ENCODE measurements around the gene RBFOX2. TPM values are rescaled to one million over a fixed set of nuclear protein-coding genes. Genes with fewer than 3 reads are reported as not detected.
"Not testable (repeated sequence)": the region's sequence is repeated elsewhere in the genome, so short reads cannot be mapped to it uniquely, and the experiment has no call there.

Gene RBFOX2
- total RNA-seq, 1 donor from 2014 or later, result 74.4 TPM

DNA sequence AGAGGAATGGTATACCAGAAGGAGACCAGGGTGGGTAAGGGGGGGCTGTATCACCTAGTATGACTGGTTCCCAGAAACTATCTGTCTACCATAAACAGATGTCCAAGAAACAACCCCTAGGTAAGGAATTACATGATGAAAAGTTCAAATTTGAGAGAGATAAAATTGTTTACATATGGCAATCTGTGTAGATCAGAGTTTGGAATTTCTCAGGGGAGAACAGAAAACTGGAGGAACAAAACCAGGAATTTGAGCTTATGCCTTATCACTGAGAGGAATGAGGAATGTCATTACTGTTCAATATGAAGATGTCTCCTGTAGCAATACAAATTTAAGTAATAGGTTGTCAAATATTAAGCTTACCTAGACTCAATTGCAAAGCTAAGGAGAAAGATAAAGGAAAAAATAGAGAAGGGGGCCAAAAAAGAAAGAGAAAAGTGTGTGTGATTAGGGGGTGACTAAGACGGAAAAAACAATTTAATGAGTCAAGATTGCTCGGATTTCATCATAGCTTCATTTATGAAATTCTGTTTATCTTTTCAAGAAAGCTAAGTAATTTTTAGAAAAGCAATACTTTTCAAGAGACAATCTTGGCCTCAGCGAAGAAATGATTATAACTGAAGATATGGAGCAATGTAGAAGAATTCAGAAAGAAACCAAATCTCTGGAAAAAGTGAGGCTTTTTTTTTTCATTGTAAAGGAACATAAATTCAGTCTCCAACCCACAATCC lies 193.2 kb downstream of the RBFOX2 start:
- DNase-seq (no peak), ATAC-seq (ENCODE audit: poor library complexity) (no peak)
- intact Hi-C loops (cut with DNase I), result loop anchor here (10.0 kb wide), 1 partner anchor 211 kb away; no protein-coding TSS in a partner anchor

DNA sequence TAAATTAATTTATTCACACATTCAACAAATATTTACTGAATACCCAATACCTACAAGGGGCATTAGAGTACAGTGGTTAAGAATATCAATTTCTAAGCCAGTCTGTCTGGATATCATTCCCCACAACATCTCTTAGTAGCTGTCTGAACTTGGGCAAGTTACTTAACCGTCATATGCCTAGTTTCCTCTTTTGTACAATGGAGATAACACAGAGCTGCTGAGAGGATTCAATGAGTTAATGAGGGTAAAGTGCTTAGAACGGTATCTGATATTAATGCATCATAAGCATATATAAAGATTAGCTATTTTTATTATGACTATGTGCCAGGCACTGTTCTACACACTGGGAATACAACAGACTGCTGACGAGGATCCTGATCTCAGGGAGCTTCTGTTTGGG lies 194.6 kb downstream of the RBFOX2 start:
- DNase-seq, result no peak
- no peak for ATAC-seq (ENCODE audit: poor library complexity)
- intact Hi-C loops (cut with DNase I), result loop anchor here (10.0 kb wide), 1 partner anchor 209 kb away; no protein-coding TSS in a partner anchor

DNA sequence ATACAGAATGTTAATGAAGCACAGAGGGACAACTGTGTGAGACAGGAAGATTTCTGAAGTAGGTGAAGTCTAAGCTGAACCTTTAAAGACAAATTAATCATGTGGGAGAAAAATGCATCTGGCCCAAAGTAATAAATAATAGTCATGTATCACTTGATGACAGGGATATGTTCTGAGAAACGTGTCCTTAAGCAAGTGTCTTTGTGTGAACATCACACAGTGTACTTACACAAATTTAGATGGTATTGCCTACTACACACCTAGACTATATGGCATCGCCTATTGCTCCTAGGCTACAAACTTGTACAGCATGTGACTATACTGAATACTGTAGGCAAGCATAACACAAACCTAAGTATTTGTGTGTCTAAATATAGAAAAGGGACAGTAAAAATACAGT lies 198.3 kb downstream of the RBFOX2 start:
- ATAC-seq (ENCODE audit: poor library complexity), result no peak
- intact Hi-C loops (cut with DNase I), result loop anchor here (10.0 kb wide), 1 partner anchor 206 kb away; no protein-coding TSS in a partner anchor
- no peak for DNase-seq

DNA sequence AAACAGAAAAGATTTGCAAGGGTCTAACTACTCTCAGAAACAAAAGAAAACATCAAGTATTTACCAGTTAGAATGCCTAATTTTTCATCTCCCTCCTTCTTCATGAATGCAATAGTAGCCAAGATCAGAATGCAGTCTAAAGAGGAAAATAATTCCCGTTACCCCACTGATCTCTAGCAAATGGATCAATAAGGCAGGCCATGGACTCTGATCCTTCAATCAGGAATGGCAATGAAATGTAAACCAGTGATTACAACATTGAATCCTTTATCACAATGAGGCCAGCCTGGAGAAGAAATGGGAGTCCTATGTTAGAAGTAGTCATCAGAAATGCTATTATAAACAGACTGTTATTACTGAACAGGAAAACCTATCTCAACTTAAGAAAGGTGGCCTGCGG lies 204.4 kb downstream of the RBFOX2 start:
- ATAC-seq (ENCODE audit: poor library complexity), result no peak
- DNase-seq, result no peak
- intact Hi-C loops (cut with DNase I), result no loop called here

DNA sequence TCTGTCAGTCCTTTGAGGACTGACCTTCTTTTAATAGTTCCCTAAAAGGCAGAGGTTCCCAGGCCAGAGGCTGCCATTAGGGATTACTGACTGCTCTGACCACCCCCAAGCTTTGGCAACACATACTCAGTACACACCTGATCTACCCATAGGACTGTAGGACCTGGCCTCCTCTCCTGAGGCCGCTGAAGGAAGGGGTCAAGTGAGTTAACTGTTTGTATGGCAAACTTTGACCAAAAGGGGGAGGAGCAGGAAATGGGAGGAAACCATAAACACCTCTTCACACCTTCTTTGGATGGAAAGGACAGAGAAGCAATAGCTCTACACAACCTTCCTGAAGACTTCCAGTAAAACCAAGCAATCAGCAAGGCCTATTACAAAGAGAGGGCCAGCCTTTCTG lies 207.0 kb downstream of the RBFOX2 start:
- ATAC-seq (ENCODE audit: poor library complexity) (peak; percentile 23), DNase-seq (no peak)
- intact Hi-C loops (cut with DNase I), result no loop called here

DNA sequence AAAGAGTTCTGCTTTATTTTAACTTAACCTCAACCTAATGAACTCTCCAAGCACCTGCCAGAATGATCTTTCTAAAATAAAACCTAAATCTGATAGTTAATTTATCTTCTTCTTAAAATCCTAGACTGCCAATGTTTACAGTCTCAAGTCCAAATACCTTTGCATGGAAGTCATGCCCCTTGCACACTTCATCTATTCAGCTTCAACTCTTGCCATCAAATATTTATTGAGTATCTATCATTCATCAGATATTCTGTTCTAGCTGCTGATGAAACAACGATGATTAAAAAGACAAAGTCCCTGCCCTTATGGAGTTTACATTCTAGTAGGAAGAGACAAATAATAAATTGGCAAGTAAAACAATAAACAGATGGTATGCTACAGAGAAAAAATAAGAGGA lies 209.2 kb downstream of the RBFOX2 start:
- ATAC-seq (ENCODE audit: poor library complexity) (no peak), DNase-seq (no peak)
- intact Hi-C loops (cut with DNase I), result no loop called here

DNA sequence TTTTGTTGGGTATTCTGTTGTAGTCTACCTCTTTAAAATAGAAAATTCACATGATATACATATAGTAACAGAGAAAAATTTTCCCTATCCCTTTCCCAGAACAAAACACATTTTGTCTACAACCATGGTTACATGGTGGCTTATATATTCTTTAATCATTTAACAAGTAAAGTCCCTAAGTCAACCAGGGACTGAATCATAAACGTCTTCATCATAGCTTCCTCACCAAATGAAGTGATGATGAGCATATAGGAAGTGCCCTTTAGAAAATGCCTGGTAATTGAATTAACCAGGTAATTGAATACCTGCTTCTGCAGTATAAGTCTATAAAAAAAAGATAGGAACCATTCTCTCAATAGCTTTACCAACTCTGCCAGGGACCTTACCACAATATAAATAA lies 209.7 kb downstream of the RBFOX2 start:
- DNase-seq (no peak), ATAC-seq (ENCODE audit: poor library complexity) (no peak)
- intact Hi-C loops (cut with DNase I), result no loop called here

DNA sequence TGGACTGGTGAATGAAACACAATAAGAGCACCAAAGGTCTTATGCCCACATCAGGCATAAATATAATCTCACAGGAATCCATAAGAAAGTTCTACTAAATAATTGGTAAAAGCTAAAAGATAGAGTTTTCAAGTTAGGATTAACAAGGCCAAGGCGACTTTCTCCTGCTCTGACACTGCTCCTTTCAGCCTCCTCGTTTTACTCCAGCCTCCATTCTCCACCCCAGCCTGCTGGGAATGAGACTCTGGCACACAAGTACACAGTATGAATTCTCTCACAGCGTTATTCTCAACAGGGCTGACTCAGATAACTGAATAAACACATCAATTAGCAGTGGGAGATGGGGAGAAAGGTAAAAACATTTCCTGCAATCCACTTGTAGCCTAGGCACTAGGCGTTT lies 216.0 kb downstream of the RBFOX2 start:
- intact Hi-C loops (cut with DNase I), result no loop called here
- DNase-seq (no peak), ATAC-seq (ENCODE audit: poor library complexity) (no peak)

DNA sequence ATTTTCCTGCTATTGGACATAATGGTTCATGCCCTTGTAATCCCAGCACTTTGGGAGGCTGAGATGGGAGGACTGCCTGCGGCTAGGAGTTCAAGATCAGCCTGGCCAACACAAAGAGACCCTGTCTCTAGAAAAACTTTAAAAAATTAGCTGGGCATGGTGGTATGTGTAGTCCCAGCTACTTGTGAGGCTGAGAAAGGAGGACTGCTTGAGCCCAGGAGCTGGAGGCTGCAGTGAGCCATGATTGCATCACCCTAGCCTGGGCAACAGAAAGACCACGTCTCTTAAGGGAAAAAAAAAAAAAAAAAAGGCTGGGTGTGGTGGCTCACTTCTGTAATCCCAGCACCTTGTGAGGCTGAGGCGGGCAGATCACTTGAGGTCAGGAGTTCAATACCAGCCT lies 217.0 kb downstream of the RBFOX2 start:
- intact Hi-C loops (cut with DNase I), result no loop called here
- ATAC-seq (ENCODE audit: poor library complexity) (no peak), DNase-seq (no peak)

DNA sequence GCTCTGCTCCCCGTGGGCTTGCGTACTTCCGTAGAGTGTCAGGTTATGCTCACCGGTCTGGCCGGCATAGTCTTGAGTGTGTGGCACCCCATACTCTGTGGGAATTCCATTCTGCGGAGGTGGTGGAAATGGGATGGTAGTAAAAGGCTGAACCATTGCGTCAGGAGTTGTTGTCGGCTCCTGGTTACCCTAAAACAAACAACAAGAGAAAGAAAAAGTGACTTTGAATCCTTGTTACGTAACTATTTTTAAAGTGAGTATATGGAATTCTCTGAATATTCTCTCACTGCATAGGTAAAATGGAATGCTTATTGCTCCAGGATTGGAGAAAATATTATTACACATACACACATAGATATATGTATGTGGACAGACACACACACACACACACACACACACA lies 218.8 kb downstream of the RBFOX2 start:
- no peak for DNase-seq
- intact Hi-C loops (cut with DNase I), result no loop called here

DNA sequence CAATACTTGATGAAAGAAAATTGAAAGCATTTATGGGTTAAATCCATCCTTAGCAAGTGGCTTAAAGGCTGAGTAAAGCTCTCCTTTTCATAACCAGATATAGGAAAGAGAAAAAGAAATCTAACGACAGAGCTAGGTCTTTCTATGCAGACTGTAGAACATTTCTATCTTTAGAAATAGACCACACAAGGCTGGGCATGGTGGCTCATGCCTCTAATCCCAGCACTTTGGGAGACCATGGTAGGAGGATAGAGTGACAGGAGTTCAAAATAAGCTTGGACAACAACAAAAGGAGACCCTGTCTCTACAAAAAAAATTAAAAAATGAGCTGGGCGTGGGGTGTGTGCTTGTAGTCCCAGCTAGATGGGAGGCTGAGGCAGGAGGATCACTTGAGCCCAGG lies 220.2 kb downstream of the RBFOX2 start:
- ATAC-seq (ENCODE audit: poor library complexity) (no peak), DNase-seq (no peak)
- intact Hi-C loops (cut with DNase I), result no loop called here

More for the DNA sequence above, 218.8 kb downstream of the RBFOX2 start:
- no peak for ATAC-seq (ENCODE audit: poor library complexity)

DNA sequence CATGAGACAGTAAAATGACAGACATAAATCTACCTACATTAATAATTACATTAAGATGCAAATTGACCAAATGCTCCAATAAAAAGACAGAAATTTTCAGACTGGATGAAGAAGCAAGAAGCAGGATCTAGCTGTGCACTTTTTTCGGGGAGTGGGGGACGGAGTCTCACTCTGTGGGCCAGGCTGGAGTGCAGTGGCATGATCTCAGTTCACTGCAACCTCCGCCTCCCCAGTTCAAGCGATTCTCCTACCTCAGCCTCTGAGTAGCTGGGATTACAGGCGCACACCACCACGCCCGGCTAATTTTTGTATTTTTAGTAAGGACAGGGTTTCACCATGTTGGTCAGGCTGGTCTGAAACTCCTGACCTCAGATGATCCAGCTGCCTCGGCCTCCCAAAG lies 222.0 kb downstream of the RBFOX2 start:
- DNase-seq; ATAC-seq (ENCODE audit: poor library complexity); intact Hi-C loops (cut with DNase I): not testable (repeated sequence)

DNA sequence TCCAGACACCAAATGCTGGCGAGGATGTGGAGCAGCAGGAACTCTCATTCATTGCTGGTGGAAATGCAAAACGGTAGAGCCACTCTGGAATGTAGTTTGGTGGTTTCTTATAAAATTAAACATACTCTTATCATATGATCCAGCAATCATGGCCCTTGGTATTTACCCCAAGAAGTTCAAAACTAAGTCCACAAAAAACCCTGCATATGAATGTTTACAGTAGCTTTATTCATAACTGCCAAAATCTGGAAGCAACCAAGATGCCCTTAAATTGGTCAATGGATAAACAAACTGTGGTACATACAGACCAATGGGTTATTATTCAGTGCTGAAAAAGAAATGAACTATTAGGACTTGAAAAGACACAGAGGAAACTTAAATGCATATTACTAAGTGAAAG lies 223.2 kb downstream of the RBFOX2 start:
- intact Hi-C loops (cut with DNase I), result no loop called here
- no peak for DNase-seq
- ATAC-seq (ENCODE audit: poor library complexity), result no peak

DNA sequence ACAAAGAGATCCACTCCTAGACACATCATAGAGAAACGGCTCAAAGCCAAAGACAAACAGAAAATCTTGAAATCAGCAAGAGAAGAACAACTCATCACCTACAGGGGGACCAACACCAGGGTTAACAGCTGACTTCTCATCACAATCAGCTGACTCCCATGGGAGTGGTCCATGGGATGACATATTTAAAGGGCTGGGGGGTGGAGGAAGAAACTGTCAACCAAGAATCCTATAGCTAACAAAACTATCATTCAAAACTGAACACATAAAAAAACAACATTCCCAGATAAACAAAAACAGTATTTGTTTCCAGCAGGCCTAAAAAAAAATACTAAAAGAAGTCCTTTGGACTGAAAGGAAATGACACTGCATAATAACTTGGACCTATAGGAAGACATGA lies 224.2 kb downstream of the RBFOX2 start:
- intact Hi-C loops (cut with DNase I), result no loop called here
- ATAC-seq (ENCODE audit: poor library complexity) (no peak), DNase-seq (no peak)

DNA sequence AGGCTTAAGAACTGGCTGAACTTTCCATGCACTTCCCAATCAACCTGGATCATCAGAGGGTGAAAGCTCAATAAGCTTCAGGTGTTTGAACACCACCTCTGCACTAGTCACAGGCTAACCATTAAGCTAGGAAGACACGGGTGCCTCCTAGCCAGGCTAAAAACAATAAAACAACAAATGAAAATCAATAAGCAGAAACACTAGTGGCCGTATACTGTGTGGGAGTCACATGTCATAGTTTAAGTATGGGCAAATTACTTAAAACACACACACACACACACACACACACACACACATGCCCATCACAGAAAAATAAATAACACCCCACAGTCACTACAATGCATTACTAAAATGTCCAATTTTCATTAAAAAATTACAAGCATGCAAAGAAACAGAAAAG lies 225.7 kb downstream of the RBFOX2 start:
- no peak for DNase-seq
- intact Hi-C loops (cut with DNase I), result no loop called here
- ATAC-seq (ENCODE audit: poor library complexity), result no peak

DNA sequence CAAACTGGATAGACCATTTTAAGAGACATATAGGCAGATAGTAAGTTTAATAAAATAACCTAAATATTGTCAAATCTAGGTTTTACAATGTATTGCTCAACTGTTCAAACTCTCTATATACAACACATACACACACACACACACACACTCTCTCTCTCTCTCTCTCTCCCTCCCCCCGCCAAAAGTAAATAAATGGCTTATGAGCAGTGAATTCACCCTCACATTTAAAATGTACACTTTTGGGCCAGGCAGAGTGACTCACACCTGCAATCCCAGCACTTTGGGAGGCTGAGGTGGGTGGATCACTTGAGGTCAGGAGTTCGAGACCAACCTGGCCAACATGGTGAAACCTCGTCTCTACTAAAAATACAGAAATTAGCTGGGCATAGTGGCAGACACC lies 227.3 kb downstream of the RBFOX2 start:
- intact Hi-C loops (cut with DNase I); ATAC-seq (ENCODE audit: poor library complexity); DNase-seq: not testable (repeated sequence)

DNA sequence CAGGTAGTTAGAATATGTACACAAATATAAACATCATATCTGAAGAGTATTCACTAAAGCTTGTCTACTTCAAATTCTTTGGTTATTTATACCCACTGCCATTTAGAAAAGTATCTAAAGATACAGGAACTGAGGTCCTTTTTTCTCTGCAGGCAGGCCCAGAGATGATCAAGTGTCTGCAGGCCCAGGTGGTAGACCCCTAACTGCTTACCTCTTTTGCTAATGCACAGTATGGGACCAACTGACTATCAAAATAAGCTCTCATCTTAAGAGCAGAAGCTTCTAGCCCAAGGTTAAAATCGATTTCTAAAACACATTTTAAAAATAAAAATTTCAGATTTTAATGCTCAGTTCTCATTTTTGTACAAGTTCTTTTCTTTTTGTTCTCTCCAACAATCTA lies 229.5 kb downstream of the RBFOX2 start:
- intact Hi-C loops (cut with DNase I), result no loop called here
- ATAC-seq (ENCODE audit: poor library complexity) (no peak), DNase-seq (no peak)

DNA sequence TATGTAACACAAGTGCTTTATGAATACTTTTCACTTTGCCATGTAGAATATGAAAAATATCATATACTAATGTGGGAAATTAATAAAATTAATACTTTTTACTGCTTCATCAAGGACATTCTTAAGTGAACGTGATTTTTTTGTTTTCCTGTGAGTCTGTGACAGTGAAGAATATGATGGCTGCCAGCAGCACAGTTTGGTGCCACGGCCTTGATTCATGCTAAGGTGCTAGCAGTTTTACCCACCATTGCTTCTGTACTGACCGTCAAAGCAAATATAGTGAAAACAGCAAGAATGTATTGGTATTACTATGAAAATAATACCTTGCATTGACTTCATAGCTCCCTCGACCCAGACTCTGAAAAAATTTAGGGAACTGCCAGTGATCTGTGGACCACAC lies 231.2 kb downstream of the RBFOX2 start:
- intact Hi-C loops (cut with DNase I), result no loop called here
- no peak for ATAC-seq (ENCODE audit: poor library complexity)
- DNase-seq, result no peak

DNA sequence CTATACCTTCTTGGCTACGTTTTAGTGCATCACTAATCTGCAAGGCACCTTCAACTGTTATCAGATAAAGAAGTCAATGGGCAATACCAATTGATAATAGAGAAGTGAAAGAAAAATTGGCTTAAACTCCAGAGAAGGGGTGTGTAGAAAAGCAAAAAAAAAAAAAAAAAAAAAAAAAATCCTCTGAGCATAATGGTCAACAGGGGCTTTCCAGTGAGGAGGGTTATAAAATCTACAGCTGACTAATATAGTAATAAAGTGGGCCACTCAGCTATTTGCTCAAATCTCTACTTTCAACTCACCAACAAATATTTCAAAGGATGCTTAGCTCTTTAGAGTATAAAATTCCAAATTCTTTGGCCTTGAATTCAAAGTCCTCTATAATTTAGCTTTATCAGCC lies 233.1 kb downstream of the RBFOX2 start:
- intact Hi-C loops (cut with DNase I), result no loop called here
- no peak for DNase-seq
- no peak for ATAC-seq (ENCODE audit: poor library complexity)

DNA sequence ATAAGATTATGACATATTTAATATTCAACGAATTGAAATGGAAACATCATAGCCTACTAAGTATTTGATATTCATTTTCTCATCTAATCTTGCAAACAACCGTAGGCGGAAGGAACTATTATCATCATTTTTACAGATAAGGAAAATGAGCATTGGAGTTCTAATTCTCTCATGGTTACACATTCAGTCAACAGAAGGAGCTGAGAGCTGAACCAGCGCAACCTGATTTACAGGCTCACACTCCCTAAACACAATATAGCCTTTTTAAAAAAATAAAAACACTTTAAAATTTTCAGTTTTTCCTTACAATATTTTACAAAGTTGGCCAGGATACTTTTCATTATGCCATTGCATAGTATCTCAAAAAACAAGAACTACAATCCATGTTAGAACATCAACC lies 236.1 kb downstream of the RBFOX2 start:
- DNase-seq (no peak), ATAC-seq (ENCODE audit: poor library complexity) (no peak)
- intact Hi-C loops (cut with DNase I), result no loop called here

DNA sequence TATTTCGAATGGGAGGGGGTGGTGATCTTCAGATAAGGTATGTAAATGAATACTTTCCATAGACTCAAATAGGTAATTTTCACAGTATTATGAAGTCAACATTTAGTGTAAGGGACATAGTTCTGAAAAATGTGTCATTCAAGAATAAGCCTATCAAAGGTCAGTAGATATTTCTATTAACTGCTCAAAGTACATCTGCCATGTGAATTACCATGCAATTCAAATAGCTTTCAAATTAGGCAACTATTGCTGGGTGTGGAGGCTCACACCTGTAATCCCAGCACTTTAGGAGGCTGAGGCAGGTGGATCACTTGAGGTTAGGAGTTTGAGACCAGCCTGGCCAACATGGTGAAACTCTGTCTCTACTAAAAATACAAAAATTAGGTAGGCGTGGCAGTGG lies 236.8 kb downstream of the RBFOX2 start:
- ATAC-seq (ENCODE audit: poor library complexity); intact Hi-C loops (cut with DNase I); DNase-seq: not testable (repeated sequence)
